GM18502 (cell line): Measurements from ENCODE around the gene AHI1.
A peak's percentile ranks its signal among the peaks of the same experiment; 100 is the strongest.
"Not testable (repeated sequence)": the region's sequence is repeated elsewhere in the genome, so short reads cannot be mapped to it uniquely, and the experiment has no call there.

Experiments
- ATAC-seq: cut with Tn5 transposase; IDR thresholded peaks from one replicate; pipeline ENCODE4 v1.9.1; 2021; ENCODE audit warnings: mild to moderate bottlenecking; ENCODE audit not compliant: unreplicated experiment, poor library complexity

Gene AHI1

DNA sequence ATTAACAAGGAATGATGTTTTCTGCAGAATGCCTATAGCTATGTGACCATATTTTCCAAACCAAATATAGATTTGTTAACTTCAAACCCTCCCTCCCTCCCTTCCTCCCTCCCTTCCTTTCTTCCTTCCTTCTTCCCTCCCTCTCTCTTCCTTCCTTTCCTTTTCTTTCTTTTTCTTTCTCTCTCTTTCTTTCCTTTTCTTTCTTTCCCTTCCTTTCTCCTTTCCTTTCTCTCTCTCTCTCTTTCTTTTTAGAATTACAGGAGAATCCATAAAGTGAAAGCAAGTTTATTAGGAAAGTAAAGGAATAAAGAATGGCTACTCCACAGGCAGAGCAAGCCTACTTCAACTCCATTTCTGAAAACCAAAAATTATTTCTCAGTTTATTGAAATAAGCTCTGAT lies 153.0 kb downstream of the AHI1 start:
- ATAC-seq: no peak

DNA sequence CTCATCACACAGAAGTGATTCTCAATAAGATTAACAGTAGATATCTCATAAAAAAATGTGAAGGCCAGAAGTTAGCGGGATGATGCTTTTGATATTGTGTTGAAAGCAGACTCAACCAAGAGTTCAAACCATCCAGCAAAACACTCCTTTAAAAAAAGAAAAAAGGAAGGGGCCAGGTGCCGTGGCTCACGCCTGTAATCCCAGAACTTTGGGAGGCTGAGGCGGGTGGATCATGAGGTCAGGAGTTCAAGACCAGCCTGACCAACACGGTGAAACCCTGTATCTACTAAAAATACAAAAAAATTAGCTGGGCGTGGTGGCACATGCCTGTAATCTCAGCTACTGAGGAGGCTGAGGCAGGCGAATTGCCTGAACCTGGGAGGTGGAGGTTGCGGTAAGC lies 157.6 kb downstream of the AHI1 start:
- ATAC-seq: not testable (repeated sequence)

DNA sequence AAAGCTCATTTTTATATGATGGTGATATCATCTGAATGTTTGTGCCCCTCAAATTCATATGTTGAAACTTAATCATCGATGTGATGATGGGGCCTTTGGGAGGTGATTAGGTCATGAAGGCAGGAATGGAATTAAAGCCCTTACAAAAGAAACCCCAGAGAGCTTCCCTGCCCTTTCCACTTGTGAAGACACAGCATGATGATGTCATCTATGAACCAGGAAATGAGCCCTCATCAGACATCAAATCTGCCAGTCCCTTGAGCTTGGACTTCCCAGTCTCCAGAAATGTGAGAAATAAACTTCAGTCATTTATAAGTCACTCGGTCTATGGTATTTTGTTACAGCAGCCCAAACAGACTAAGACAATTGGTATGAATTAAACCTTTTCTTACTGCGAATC lies 163.4 kb downstream of the AHI1 start:
- ATAC-seq: no peak

DNA sequence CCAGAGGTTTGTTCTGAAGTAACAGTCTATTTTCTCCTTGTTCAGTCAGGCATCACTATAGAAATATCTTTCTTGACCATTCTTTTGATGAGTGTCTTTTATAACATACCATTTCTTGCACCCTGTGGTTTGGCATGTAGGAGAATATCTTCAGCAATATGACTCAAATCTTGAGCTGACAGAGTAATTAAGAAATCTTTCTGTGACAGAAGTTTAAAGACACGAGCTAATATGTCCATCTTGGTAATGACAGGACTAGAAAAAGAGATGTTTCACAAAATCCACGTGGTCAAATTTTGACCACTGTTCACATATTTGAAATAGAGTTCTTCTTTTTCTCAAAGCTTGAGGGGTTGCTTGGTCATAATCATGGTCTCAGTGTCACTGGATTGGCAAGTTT lies 166.5 kb downstream of the AHI1 start:
- peak; percentile 39 for ATAC-seq

DNA sequence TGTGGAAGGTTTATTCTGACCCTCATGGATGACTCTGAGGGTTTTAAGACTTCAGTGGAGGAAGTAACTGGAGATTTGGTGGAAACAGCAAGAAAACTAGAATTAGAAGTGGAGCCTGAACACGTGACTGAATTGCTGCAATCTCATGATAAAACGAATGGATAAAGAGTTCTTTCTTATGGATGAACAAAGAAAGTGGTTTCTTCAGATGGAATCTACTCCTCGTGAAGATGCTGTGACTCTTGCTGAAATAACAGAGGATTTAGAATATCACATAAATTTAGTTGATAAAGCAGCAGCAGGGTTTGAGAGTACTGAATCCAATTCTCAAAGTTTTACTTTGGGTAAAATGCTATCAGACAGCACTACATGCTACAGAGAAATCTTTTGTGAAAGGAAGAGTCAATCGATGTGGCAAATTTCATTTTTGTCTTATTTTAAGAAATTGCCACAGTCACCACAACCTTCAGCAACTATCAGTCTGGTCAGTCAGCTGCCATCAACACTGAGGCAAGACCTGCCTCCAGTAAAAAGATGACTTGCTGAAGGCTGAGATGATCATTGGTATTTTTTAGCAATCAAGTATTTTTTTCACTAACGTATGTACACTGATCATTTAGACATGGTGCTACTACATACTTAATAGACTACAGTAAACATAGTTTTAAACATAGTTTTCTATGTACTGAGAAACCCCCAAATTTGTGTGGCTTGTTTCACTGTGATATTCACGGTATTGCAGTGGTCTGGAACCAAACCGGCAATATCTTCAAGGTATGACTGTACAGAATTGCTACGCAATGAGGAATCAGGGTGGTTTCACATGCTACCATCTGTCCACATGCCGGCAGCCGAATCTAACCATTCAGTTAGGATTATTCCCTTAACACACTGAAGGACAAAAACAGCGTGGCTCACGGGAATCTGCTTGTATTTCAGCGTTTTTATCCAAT lies 167.4 kb downstream of the AHI1 start:
- peak; percentile 98 for ATAC-seq

DNA sequence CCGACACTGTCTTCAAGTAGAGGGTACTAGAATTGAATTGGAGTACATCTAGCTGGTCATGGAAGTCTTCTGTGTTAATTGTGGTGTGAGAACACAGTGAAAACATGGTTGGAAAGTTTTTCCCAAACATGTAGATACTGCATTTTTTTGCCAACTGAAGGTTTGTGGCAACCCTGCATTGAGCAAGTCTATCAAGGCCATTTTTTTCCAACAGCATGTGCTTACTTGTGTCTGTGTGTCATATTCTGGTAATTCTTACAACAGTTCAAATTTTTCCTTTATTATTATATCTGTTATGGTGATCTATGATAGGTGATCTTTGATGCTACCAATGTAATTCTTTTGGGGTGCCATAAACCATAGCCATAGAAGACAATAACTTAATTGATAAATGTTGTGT lies 169.4 kb downstream of the AHI1 start:
- no peak for ATAC-seq

DNA sequence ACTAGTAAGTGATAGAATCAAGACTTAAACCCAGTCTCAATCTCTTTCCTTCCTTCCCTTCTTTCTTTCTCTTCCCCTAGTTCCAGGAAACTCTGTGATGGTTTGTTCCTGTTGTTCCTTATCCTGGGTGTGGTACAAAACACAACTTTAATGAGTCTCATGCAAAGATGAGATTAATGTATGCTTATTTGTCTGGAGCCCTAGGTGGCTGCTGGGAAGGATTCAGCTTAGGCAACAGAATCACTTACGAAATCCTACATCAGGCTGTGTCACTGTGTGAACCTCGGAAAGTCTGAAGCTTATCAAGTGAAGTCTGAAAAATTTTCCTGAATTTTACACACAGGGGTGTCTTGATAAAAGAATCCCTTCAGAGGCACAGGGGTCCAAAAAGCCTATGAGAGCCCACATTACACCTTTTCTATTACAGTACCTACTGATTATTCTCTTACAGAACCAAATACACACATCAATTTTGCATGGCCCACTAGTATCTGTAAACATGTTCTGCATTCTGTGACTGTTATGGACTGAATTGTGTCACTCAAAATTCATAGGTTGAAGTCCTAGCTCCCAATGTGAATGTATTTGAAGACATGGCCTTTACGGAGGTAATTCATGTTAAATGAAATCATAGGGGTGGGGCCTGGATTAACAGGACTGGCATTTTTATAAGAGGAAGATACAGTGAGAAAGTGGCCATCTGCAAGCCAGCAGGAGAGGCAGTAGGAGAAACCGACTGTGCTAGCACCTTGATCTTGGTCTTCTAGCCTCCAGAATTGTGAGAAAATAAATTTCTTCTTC lies 171.7 kb downstream of the AHI1 start:
- ATAC-seq: no peak

DNA sequence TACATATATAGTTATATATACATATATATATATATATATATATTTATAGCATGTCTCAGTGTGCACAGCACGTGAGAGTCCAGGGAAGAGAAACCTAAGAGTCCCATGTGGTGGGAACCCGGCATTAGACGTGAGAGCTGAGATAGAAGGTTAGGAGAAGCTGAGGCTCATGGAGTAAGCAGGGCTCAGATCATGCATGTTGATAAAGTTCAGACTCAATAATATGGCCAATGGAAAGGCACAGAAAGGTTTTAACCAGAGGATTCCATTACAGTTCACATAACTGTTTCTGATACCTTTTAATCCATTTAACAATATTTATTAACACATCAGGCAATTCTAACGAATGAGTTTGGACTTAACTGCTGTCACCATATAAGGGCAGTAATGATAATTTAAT lies 173.0 kb downstream of the AHI1 start:
- ATAC-seq: no peak

DNA sequence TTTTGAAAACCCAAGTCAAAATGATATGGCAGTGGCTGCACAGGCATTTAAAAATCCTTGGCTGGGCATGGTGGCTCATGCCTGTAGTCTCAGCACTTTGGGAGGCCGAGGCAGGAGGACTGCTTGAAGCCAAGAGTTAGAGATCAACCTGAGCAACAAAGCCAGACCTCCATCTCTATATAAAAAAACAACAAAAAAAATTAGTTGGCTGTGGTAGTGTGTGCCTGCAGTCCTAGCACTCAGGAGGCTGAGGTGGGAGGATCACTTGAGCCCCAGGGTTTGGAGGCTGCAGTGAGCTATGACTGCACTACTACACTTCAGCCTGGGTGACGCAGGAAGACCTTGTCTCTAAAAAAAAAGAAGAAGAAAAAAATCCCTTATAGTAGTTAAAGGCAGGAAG lies 173.6 kb downstream of the AHI1 start:
- ATAC-seq: no peak

DNA sequence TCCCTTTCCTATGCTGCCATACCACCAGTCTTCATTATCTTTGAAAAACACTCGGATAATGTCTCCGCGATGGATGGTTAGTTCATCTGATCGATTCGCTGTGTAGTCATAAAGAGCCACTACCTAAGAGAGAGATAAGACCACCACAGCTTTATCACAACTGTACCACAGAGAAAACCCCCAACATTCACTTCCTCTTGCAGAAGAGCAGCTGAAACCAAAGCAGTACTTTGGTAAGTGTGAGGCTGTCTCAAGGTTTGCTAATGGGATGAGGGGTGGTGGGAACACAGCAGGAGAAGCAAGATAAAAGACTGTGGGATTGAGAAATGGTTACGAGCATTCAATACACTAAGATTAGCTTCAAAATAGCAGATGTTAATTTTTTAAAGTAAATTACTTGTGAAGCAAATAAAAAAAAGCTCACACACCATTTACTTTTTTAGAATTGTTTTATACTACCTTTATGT lies 174.3 kb downstream of the AHI1 start:
- peak; percentile 97 for ATAC-seq

DNA sequence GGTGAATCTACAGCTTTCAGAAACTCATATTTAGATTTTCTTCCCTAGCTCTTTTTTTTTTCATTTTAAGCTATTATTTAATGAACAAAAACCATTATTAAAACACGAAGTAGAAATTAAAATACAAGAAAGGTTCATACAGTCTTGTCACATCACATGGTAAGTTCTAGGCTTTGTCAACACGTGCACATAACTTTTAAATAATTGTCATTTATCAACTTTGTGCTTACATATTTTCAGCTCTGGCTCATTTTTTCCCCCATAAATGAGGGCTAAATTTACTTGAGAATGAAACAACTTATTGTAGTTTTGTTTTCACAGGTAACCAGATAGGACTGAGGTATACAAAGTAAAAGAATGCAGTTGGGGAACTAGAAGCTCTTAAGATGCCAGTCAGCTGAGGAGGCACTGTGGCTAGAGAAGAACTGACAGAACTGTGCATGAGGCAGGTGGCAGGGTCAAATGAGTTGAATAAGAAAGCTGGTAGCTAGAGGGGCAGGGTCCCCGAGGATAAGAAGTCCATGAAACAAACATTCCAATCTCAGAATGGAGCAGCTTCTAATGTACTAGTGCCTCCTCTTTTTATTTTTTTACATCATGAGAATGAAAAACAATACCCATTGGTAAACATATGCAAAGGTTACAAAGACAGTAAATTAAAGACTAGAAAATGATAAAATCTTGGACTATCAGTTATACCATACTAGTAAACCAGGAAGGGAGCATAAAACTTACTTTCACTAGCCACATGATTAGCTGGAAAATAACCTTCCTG lies 174.9 kb downstream of the AHI1 start:
- peak; percentile 72 for ATAC-seq

DNA sequence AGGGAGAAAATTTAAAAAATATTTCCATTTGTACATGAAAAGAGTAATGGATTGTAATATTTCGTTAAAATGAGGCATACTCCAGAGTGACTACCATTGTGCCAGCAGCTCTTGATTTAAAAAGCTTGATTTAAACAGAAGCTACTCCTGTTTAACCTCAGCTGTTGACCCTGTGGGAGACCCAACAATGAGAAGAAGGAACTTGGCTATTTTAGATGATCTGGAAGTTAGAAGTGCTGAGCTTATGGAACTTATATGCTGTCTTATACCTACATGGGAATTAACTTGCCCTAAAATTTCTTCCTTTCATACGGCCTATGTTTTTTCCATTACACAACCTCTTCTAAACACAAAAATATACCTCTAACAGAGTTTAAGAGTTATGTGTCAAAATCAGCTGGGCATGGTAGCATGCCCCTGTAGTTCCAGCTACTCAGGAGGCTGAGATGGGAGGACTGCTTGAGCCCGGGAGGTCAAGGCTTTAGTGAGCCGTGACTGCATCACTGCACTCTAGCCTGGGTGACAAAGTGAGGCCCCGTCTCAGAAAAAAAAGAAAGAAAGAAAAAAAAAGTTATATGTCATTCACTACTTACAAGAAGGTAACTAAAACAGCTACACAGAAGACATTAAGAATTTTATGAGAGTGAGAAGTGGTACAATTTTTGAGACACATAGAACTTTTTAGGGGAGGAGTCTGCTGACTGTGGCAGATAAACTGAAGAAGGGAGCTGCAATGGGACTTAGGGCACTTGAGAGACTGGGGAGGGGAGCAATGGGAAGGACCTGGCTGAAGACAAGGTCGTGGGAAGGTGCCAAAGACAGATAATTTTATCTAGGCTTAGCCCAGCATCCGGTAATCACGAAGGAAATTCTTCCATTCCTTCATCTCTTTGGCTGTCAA lies 176.6 kb downstream of the AHI1 start:
- ATAC-seq: no peak

DNA sequence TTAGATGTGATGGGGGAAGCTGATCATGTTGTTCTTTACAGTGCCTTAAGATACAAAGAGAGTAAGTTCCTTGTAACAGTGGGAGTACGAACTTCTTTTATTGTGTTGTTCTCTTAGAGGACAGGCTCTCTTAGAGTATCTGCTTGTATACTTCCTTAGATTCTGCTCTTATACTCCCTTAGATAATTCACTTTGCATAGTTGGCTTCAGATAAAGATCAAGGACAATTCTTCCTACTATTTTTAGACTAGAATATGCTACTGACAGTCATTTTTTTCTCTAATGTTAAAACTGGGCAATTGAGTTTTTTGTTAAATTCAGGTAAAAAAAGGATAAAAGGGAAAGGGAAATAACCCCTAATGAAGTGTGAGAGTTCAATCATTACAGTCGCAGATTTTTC lies 177.7 kb downstream of the AHI1 start:
- ATAC-seq: no peak

DNA sequence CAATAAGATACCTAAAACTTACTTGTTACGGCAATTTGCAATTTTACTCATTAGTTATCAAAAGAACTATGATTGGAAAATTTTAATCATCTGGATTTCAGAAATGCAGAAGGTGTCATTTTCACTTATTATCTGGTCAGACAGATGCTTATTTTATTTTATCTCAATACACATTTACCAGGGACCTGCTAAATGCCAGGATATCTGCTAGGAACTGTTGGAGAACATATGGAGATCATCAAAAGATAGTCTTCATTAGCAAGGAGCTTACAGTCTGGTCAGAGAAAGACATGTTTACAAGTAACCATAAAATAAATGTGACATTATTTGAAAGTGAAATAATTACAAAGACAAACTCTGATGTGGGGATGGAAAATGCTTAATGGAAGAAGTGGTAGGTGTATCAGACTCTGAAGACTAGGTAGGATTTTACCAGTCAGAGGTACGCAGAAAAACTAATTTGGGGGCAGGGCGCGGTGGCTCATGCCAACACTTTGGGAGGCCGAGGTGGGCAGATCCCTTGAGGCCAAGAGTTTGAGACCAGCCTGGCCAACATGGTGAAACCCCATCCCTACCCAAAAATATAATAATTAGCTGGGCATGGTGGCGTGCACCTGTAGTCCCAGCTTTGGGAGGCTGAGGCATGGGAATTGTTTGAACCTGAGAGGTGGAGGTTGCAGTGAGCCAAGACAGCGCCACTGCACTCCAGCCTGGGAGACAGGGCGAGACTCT lies 178.6 kb downstream of the AHI1 start:
- no peak for ATAC-seq

DNA sequence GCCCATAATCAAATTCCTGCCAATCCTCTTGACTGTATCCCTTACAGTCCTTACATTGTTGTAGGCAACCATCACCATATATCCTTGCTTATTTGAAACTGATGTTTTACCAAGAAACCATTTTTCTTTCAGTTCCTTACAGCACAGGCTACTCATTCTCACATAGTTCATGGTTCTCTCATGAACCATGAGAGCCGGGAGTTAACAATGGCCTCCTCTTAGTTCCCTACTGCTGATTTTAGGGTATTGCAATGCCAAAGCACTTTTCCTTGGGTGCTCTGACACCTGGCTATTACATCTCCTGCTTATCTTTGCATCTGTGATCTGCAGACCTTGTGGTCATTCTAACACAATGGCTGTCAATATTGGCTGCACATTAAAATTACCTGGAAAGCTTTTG lies 183.0 kb downstream of the AHI1 start:
- ATAC-seq: peak; percentile 45

DNA sequence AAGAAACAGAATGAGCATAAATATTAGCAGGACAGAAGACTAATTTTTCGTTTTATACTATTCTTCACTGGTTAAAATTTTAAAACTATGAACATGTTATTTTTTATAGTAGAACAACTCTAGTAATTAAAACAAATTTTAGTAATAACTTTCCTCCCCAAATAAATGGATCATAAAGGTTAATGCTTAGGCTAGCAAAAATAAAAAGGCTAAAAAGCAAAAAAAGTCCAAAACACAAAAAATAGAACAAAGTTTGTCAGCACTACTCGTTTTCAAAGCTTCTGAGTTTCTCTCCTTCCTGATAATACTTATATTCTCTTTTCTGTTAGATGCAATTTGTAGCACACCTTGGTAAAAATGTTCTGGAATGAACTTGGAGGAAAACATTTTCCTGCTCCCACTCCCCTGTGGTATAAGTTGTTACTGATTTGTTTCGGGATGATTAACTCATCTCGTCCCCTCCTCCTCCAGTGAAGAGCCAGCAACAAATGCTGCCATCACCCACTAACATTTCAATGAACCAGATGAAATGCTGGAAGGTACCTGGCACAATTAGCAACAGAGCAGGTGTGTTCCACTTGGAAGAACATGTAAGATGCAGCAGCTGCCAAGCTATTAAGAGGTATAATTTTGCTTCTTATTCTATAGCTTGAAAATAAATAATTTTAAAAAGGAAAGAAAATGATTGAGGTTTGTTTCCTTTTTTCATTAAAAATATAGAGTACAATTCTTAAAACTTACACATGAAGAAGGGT lies 185.9 kb downstream of the AHI1 start:
- no peak for ATAC-seq

DNA sequence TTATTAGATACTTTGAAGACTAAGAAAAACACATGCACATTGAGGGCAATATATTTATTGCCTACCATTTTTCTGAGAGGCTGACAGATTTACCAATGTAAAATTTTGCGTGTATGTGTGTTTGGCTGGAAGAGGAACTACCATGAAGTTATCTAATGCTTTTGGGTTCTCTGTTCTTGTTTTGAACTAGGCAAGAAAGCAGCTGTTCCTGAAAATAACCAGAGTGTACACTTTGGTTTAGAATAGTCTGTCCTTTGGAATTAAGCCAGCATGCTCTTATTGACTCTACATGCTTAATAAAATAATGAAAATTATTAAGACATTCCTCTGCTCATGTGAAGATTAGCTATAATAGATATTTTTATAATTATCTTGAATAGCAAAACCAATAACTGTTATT lies 187.2 kb downstream of the AHI1 start:
- no peak for ATAC-seq

DNA sequence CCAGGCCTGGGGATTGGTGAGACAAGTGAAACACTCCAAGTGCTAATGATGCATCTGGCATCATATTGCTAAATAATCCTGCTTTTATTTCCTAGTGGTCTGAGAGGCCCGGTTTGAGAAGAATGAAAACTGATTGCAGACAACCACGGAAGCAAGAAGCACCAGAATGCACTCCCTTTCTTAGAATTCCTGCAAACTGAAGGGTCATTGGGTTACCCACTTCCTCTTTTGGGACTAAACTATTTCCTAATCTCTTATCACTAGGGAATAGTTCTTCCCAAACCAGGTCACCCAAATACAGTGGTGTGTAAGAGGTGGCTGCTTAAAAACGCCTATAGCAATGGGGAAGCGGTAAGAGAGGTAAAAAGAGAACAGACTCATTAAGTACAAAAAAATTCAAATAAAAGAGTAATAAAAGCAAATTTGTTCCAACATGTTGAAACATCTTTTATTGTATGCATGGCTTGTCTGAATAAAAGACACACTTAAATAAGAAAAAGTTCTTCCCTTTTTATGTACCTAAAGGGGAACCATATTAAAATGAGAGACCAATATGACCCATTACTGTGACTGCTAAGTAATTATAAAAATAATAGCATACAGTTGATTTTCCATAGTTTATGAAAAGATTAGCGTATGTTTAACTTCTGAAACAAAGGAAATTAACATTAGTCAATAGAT lies 190.7 kb downstream of the AHI1 start:
- ATAC-seq: no peak
